WTC11 (cell line): ENCODE measurements around the gene PDE1A. TPM values are rescaled to one million over a fixed set of nuclear protein-coding genes. Genes with fewer than 3 reads are reported as not detected.
A peak's percentile ranks its signal among the peaks of the same experiment; 100 is the strongest.

Experiments
- ATAC-seq: fragments of 200-7000 bp; cut with Tn5 transposase; 2 replicates; pipeline ENCODE4 v1.10.0; 2021; ENCODE audit warnings: mild to moderate bottlenecking, moderate library complexity
- CTCF ChIA-PET: fragments of 300-600 bp; sonication (Branson Sonifier 250); formaldehyde crosslinking; loops from one replicate; lab custom pipeline; 2021; ENCODE audit warnings: antibody characterized with exemption; lab: Charles Lee
- POLR2A ChIA-PET: fragments of 350-600 bp; sonication (Branson Sonifier 250); formaldehyde crosslinking; loops from one replicate; lab custom pipeline; 2021; ENCODE audit warnings: antibody characterized with exemption; lab: Charles Lee
- DNase-seq: peaks from one replicate; pipeline ENCODE4 v3.0.0; 2021; ENCODE audit warnings: low spot score
- H3K27ac Mint-ChIP-seq: 2 replicates; pipeline ENCODE4 v1.8.0; 2021; ENCODE audit warnings: mixed read lengths
- H3K27me3 Mint-ChIP-seq: 2 replicates; pipeline ENCODE4 v1.8.0; 2021; ENCODE audit warnings: low read depth, mild to moderate bottlenecking, moderate library complexity, mixed read lengths
- H3K36me3 Mint-ChIP-seq: 2 replicates; pipeline ENCODE4 v1.8.0; 2021; ENCODE audit warnings: mixed read lengths
- H3K4me1 Mint-ChIP-seq: 2 replicates; pipeline ENCODE4 v1.8.0; 2022; ENCODE audit warnings: mixed read lengths
- H3K4me3 Mint-ChIP-seq: 2 replicates; pipeline ENCODE4 v1.8.0; 2021; ENCODE audit warnings: mild to moderate bottlenecking, moderate library complexity, mixed read lengths
- H3K9me3 Mint-ChIP-seq: 2 replicates; pipeline ENCODE4 v1.8.0; 2021; ENCODE audit warnings: mixed read lengths
- E2F4 ChIP-seq: sonication (generic); formaldehyde crosslinking; IDR thresholded peaks from 2 replicates; pipeline ENCODE4 v1.8.1; 2022; ENCODE audit warnings: low read depth, mild to moderate bottlenecking, moderate library complexity, missing genetic modification reagents, borderline replicate concordance
- E2F5 ChIP-seq: sonication (generic); formaldehyde crosslinking; IDR thresholded peaks from 2 replicates; pipeline ENCODE4 v1.8.1; 2022; ENCODE audit warnings: mild to moderate bottlenecking, moderate library complexity, missing genetic modification reagents
- ELF4 ChIP-seq: sonication (generic); formaldehyde crosslinking; IDR thresholded peaks from 2 replicates; pipeline ENCODE4 v1.8.1; 2022; ENCODE audit warnings: low read depth, mild to moderate bottlenecking, moderate library complexity, missing genetic modification reagents
- EMX1 ChIP-seq: fragments of 250-450 bp; sonication (Bioruptor Pico); IDR thresholded peaks from 2 replicates; pipeline ENCODE4 v1.8.0; 2021; ENCODE audit warnings: mild to moderate bottlenecking
- GABPB1 ChIP-seq: sonication (generic); formaldehyde crosslinking; IDR thresholded peaks from 2 replicates; pipeline ENCODE4 v1.8.1; 2023; ENCODE audit warnings: mild to moderate bottlenecking, missing genetic modification reagents
- MAX ChIP-seq: sonication (generic); formaldehyde crosslinking; IDR thresholded peaks from 2 replicates; pipeline ENCODE4 v1.8.0; 2022; ENCODE audit warnings: mild to moderate bottlenecking, missing genetic modification reagents
- NFATC4 ChIP-seq: fragments of 250-450 bp; sonication (Bioruptor Pico); IDR thresholded peaks from 2 replicates; pipeline ENCODE4 v1.9.0; 2021; ENCODE audit warnings: mild to moderate bottlenecking
- PREB ChIP-seq: sonication (generic); formaldehyde crosslinking; IDR thresholded peaks from 2 replicates; pipeline ENCODE4 v1.8.1; 2022; ENCODE audit warnings: mild to moderate bottlenecking, missing genetic modification reagents, moderate library complexity, borderline replicate concordance
- PRRX2 ChIP-seq: fragments of 250-450 bp; sonication (Bioruptor Pico); IDR thresholded peaks from 2 replicates; pipeline ENCODE4 v1.8.0; 2021; ENCODE audit warnings: mild to moderate bottlenecking
- RELA ChIP-seq: sonication (generic); formaldehyde crosslinking; IDR thresholded peaks from 2 replicates; pipeline ENCODE4 v1.8.1; 2022; ENCODE audit warnings: missing genetic modification reagents, mild to moderate bottlenecking, borderline replicate concordance
- RORB ChIP-seq: fragments of 250-450 bp; sonication (Bioruptor Pico); IDR thresholded peaks from 2 replicates; pipeline ENCODE4 v1.9.0; 2021; ENCODE audit warnings: mild to moderate bottlenecking
- SOX15 ChIP-seq: fragments of 250-450 bp; sonication (Bioruptor Pico); IDR thresholded peaks from 2 replicates; pipeline ENCODE4 v1.9.0; 2021; ENCODE audit warnings: mild to moderate bottlenecking
- TEAD4 ChIP-seq: sonication (generic); formaldehyde crosslinking; IDR thresholded peaks from 2 replicates; pipeline ENCODE4 v1.8.0; 2022; ENCODE audit warnings: mild to moderate bottlenecking, missing genetic modification reagents
- ZNF219 ChIP-seq: sonication (generic); formaldehyde crosslinking; IDR thresholded peaks from 2 replicates; pipeline ENCODE4 v1.8.0; 2023; ENCODE audit warnings: missing genetic modification reagents, mild to moderate bottlenecking, borderline replicate concordance
- ZNF263 ChIP-seq: sonication (generic); formaldehyde crosslinking; IDR thresholded peaks from 2 replicates; pipeline ENCODE4 v1.8.1; 2022; ENCODE audit warnings: low read depth, mild to moderate bottlenecking, moderate library complexity, missing genetic modification reagents
- ZNF396 ChIP-seq: fragments of 250-450 bp; sonication (Bioruptor Pico); IDR thresholded peaks from 2 replicates; pipeline ENCODE4 v1.8.0; 2021; ENCODE audit warnings: mild to moderate bottlenecking, moderate library complexity, borderline replicate concordance
- total RNA-seq: library from RNA; stranded (reverse); gene quantifications from 3 replicates; pipeline ENCODE4 v1.2.3, GENCODE V29; 2021
- TF ChIP-seq, protein P1 (sequence below): sonication (generic); formaldehyde crosslinking; IDR thresholded peaks from 2 replicates; pipeline ENCODE4 v1.8.1; 2023; ENCODE audit warnings: mild to moderate bottlenecking, missing genetic modification reagents, borderline replicate concordance
- TF ChIP-seq, protein P2 (sequence below): sonication (generic); formaldehyde crosslinking; IDR thresholded peaks from 2 replicates; pipeline ENCODE4 v1.8.1; 2022; ENCODE audit warnings: low read depth, missing genetic modification reagents, borderline replicate concordance

PDE1A gene
- total RNA-seq, 1 experiment from 2014 or later, result not detected

DNA sequence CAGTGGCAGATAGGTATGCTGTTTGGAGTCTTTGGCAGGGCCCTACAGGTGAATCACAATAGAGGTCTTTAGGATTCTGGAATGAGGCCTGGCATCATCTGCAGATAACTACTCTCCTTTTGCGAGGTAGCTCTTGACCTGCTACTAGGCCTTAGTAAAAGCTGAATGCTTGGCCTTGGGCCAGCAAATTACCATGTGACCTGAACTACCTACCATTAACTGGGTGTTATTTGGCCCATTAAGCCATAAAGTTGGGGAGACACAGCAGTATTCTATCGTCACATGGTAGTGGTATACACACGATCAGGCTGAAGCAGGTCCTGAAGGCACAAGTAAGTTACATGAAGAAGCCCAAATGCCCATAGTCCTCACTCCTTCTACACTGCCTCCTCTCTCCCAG is 263.0 kb downstream of the PDE1A start:
- Mint-ChIP-seq H3K9me3 (no peaks in the 10 kb centered on the region), H3K27ac (no peak overlapping the region), H3K27me3 (no peaks in the 10 kb centered on the region), H3K36me3 (no peaks in the 10 kb centered on the region), H3K4me1 (no peaks in the 10 kb centered on the region), H3K4me3 (no peak overlapping the region)
- no peak for TF ChIP-seq PRRX2 (CRISPR knock-in tag)
- TF ChIP-seq, protein P1, sequence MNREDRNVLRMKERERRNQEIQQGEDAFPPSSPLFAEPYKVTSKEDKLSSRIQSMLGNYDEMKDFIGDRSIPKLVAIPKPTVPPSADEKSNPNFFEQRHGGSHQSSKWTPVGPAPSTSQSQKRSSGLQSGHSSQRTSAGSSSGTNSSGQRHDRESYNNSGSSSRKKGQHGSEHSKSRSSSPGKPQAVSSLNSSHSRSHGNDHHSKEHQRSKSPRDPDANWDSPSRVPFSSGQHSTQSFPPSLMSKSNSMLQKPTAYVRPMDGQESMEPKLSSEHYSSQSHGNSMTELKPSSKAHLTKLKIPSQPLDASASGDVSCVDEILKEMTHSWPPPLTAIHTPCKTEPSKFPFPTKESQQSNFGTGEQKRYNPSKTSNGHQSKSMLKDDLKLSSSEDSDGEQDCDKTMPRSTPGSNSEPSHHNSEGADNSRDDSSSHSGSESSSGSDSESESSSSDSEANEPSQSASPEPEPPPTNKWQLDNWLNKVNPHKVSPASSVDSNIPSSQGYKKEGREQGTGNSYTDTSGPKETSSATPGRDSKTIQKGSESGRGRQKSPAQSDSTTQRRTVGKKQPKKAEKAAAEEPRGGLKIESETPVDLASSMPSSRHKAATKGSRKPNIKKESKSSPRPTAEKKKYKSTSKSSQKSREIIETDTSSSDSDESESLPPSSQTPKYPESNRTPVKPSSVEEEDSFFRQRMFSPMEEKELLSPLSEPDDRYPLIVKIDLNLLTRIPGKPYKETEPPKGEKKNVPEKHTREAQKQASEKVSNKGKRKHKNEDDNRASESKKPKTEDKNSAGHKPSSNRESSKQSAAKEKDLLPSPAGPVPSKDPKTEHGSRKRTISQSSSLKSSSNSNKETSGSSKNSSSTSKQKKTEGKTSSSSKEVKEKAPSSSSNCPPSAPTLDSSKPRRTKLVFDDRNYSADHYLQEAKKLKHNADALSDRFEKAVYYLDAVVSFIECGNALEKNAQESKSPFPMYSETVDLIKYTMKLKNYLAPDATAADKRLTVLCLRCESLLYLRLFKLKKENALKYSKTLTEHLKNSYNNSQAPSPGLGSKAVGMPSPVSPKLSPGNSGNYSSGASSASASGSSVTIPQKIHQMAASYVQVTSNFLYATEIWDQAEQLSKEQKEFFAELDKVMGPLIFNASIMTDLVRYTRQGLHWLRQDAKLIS (CRISPR knock-in tag), result no peak
- no peak for TF ChIP-seq RELA
- no peak for TF ChIP-seq RORB
- no peak for TF ChIP-seq MAX
- TF ChIP-seq EMX1 (CRISPR knock-in tag), result no peak
- TF ChIP-seq ZNF219, result no peak
- TF ChIP-seq PREB, result no peak
- TF ChIP-seq, protein P2, sequence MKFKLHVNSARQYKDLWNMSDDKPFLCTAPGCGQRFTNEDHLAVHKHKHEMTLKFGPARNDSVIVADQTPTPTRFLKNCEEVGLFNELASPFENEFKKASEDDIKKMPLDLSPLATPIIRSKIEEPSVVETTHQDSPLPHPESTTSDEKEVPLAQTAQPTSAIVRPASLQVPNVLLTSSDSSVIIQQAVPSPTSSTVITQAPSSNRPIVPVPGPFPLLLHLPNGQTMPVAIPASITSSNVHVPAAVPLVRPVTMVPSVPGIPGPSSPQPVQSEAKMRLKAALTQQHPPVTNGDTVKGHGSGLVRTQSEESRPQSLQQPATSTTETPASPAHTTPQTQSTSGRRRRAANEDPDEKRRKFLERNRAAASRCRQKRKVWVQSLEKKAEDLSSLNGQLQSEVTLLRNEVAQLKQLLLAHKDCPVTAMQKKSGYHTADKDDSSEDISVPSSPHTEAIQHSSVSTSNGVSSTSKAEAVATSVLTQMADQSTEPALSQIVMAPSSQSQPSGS (CRISPR knock-in tag), result no peak
- no peak for TF ChIP-seq TEAD4
- no peak for TF ChIP-seq NFATC4 (CRISPR knock-in tag)
- no peak for TF ChIP-seq GABPB1 (CRISPR knock-in tag)
- TF ChIP-seq ZNF396, result no peak
- no peak for TF ChIP-seq SOX15 (CRISPR knock-in tag)
- TF ChIP-seq ELF4 (CRISPR knock-in tag), result no peak
- POLR2A ChIA-PET, result no interaction called here
- no peak for DNase-seq
- CTCF ChIA-PET, result no interaction called here
- ATAC-seq, result peak; percentile 39; the same call in 1 of the 2 replicates

DNA sequence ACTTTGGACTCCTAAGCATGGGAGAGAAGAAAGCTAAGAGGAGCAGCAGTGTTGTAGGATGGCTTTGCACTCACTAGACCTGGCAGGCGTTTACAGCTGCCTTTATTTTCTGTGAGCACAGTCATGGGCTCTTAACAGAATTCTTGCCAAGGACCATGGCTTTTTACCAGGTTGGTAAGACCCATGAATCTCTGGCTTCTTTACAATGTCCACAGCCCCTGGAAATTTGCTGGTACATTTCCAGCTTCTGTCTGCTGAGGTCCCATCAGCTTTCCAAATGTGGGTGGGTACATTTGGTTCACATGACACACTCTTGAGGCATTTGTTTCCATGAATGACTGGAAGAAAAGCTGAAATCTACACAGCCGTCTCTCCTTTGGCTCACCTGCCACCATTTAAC is 278.5 kb downstream of the PDE1A start:
- no peak for TF ChIP-seq E2F4 (CRISPR knock-in tag)
- no peak for TF ChIP-seq ZNF263
- no peak for TF ChIP-seq E2F5
- CTCF ChIA-PET, result interaction anchor here (0.6 kb wide), 1 partner anchor 501 kb away, joined by 4 read pairs; no protein-coding TSS in a partner anchor
- ATAC-seq, result no peak; the same call in 1 of the 2 replicates

More for the DNA sequence above, 278.5 kb downstream of the PDE1A start:
- no peak for DNase-seq
- Mint-ChIP-seq H3K4me3 (no peak overlapping the region), H3K27me3 (no peaks in the 10 kb centered on the region), H3K27ac (no peak overlapping the region), H3K4me1 (peaks cover 9% of the 10 kb centered on the region), H3K9me3 (no peaks in the 10 kb centered on the region), H3K36me3 (no peaks in the 10 kb centered on the region)
- POLR2A ChIA-PET, result interaction anchor here (0.5 kb wide), 1 partner anchor 12 kb away, joined by 6 read pairs; no protein-coding TSS in a partner anchor
